Neuronal stem cell (in vitro differentiated cells): ENCODE measurements around the gene C20orf144. TPM values are rescaled to one million over a fixed set of nuclear protein-coding genes. Genes with fewer than 3 reads are reported as not detected.

Source experiments
- DNase-seq: peaks from one replicate; pipeline ENCODE4 v3.0.0-alpha.2; 2013; ENCODE audit warnings: low spot score
- H2AFZ ChIP-seq: one replicate; pipeline ENCODE4 v1.6.1; 2013; ENCODE audit warnings: mild to moderate bottlenecking, low read length, inconsistent platforms
- H2AK5ac ChIP-seq: 2 replicates; pipeline ENCODE4 v1.6.1; 2013; ENCODE audit warnings: low read depth, mild to moderate bottlenecking, inconsistent platforms, low read length, moderate library complexity, mixed read lengths
- H2BK120ac ChIP-seq: 2 replicates; pipeline ENCODE4 v1.6.1; 2013; ENCODE audit warnings: low read depth, mild to moderate bottlenecking, inconsistent platforms, low read length, moderate library complexity, mixed read lengths
- H2BK12ac ChIP-seq: one replicate; pipeline ENCODE4 v1.6.1; 2013; ENCODE audit warnings: low read length, inconsistent platforms
- H2BK15ac ChIP-seq: 2 replicates; pipeline ENCODE4 v1.6.1; 2013; ENCODE audit warnings: mild to moderate bottlenecking, low read length, inconsistent platforms, mixed read lengths
- H2BK5ac ChIP-seq: one replicate; pipeline ENCODE4 v1.6.1; 2013; ENCODE audit warnings: inconsistent platforms, mild to moderate bottlenecking, low read length, moderate library complexity
- H3K14ac ChIP-seq: one replicate; pipeline ENCODE4 v1.6.1; 2013; ENCODE audit warnings: low read length, inconsistent platforms
- H3K18ac ChIP-seq: 2 replicates; pipeline ENCODE4 v1.6.1; 2013; ENCODE audit warnings: low read length, inconsistent platforms
- H3K23ac ChIP-seq: 2 replicates; pipeline ENCODE4 v1.6.1; 2013; ENCODE audit warnings: low read depth, mild to moderate bottlenecking, mixed read lengths, low read length, inconsistent platforms; ENCODE audit not compliant: poor library complexity
- H3K27ac ChIP-seq: replicated peaks from 3 replicates; pipeline ENCODE4 v1.5.1; 2013; ENCODE audit warnings: low read length, inconsistent platforms
- H3K27me3 ChIP-seq, 3 experiments: 2 replicates each; pipeline ENCODE4 v1.6.1; 2013; ENCODE audit warnings: low read length in 3 of 3, mild to moderate bottlenecking in 2 of 3, inconsistent platforms in 1 of 3, low read depth in 1 of 3, mixed read lengths in 1 of 3, moderate library complexity in 1 of 3; ENCODE audit not compliant: control insufficient read depth in 3 of 3, insufficient read depth in 3 of 3
- H3K36me3 ChIP-seq, 2 donors: replicated peaks in 1 of 2; 2 replicates each; pipeline ENCODE4 v1.6.1; 2013; ENCODE audit warnings: low read length in 2 of 2; ENCODE audit not compliant: control insufficient read depth in 2 of 2, insufficient read depth in 2 of 2
- H3K4ac ChIP-seq: 2 replicates; pipeline ENCODE4 v1.6.1; 2013; ENCODE audit warnings: inconsistent platforms, mild to moderate bottlenecking, low read length, moderate library complexity
- H3K4me1 ChIP-seq, 2 donors: 1 replicate in 1 of 2; 2 replicates in 1 of 2; pipeline ENCODE4 v1.6.1; 2013; ENCODE audit warnings: low read length in 2 of 2, low read depth in 1 of 2; ENCODE audit not compliant: control insufficient read depth in 2 of 2, insufficient read depth in 1 of 2
- H3K4me2 ChIP-seq: one replicate; pipeline ENCODE4 v1.6.1; 2013; ENCODE audit warnings: mild to moderate bottlenecking, low read length, inconsistent platforms; ENCODE audit not compliant: insufficient read depth, poor library complexity, severe bottlenecking
- H3K4me3 ChIP-seq, 2 donors: 2 replicates each; pipeline ENCODE4 v1.5.1; 2013; ENCODE audit warnings: low read length in 2 of 2, mild to moderate bottlenecking in 2 of 2, inconsistent platforms in 1 of 2, moderate library complexity in 1 of 2
- H3K79me1 ChIP-seq: one replicate; pipeline ENCODE4 v1.6.1; 2013; ENCODE audit warnings: low read depth, mild to moderate bottlenecking, inconsistent platforms, low read length, moderate library complexity
- H3K9ac ChIP-seq: one replicate; pipeline ENCODE4 v1.6.1; 2013; ENCODE audit warnings: mild to moderate bottlenecking, low read depth, low read length, inconsistent platforms; ENCODE audit not compliant: poor library complexity
- H3K9me3 ChIP-seq, 2 donors: replicated peaks in 1 of 2; 2 replicates each; pipeline versions ENCODE3 to v1.6.1; 2013; ENCODE audit warnings: low read length in 2 of 2, mild to moderate bottlenecking in 2 of 2, inconsistent platforms in 1 of 2, low read depth in 1 of 2, mixed read lengths in 1 of 2, moderate library complexity in 1 of 2; ENCODE audit not compliant: control insufficient read depth in 2 of 2, insufficient read depth in 1 of 2
- H4K8ac ChIP-seq: one replicate; pipeline ENCODE4 v1.6.1; 2013; ENCODE audit warnings: low read depth, mild to moderate bottlenecking, inconsistent platforms, low read length, moderate library complexity
- H4K91ac ChIP-seq: one replicate; pipeline ENCODE4 v1.6.1; 2013; ENCODE audit warnings: low read length, low read depth, mild to moderate bottlenecking, inconsistent platforms; ENCODE audit not compliant: poor library complexity
- WGBS, 2 donors: extraction: QIAGEN DNeasy Blood & Tissue Kit; methylation state at CpG; one replicate each; pipeline ENCODE4 v1.1.7; 2013; ENCODE audit warnings: missing lambda C conversion rate in 2 of 2, mixed read lengths in 1 of 2; ENCODE audit not compliant: insufficient read length in 2 of 2, insufficient replicate concordance in 1 of 2; ENCODE audit errors: extremely low coverage in 2 of 2; 5-methylcytosine and 5-hydroxymethylcytosine counted together
- polyA plus RNA-seq, 2 experiments: library from polyadenylated mRNA; stranded (reverse); fragments of 200-250 nt; gene quantifications; one replicate each; pipeline ENCODE4 v1.2.3, GENCODE V29; 2013

The C20orf144 gene
- 0.07 TPM for polyA plus RNA-seq (2013, experiment 1 of 2)
- 0.11 TPM for polyA plus RNA-seq (2013, experiment 2 of 2)

- Histone ChIP-seq H3K4me2 (peak within 1 kb of the TSS; percentile 86), H2BK15ac (peak within 1 kb of the TSS; percentile 27), H3K18ac (peak within 1 kb of the TSS; percentile 100), H3K23ac (peak within 1 kb of the TSS; percentile 99), H2BK5ac (no peak within 1 kb of the TSS), H2BK120ac (no peak within 1 kb of the TSS), H3K36me3 (peaks cover 3 to 14% of the 10 kb centered on the region in 2 donors), H3K4me3 (peak within 1 kb of the TSS; percentile 56 to 96), H3K14ac (peak within 1 kb of the TSS; percentile 98), H3K9me3 (no peaks in the 10 kb centered on the region), H3K27me3 (no peaks in the 10 kb centered on the region), H2AK5ac (peak within 1 kb of the TSS; percentile 29), H2AFZ (peak within 1 kb of the TSS; percentile 85), H3K4ac (no peak within 1 kb of the TSS), H2BK12ac (no peak within 1 kb of the TSS), H4K91ac (no peak within 1 kb of the TSS), H4K8ac (no peak within 1 kb of the TSS), H3K9ac (peak within 1 kb of the TSS; percentile 99), H3K27ac (no peak within 1 kb of the TSS), H3K79me1 (peaks cover 3% of the 10 kb centered on the region), H3K4me1 (peaks cover 5 to 9% of the 10 kb centered on the region in 2 donors)
- WGBS, 2 donors = no CpG with 5 or more reads among the region's 10 CpGs
- DNase-seq = no peak
Observed at GRCh38 chr20:33662172-33662571, at the start of gene C20orf144. Gene C20orf144, plus strand, starts transcription at chr20:33662327. Its CDS starts 19 bp downstream, at chr20:33662346.

DNA sequence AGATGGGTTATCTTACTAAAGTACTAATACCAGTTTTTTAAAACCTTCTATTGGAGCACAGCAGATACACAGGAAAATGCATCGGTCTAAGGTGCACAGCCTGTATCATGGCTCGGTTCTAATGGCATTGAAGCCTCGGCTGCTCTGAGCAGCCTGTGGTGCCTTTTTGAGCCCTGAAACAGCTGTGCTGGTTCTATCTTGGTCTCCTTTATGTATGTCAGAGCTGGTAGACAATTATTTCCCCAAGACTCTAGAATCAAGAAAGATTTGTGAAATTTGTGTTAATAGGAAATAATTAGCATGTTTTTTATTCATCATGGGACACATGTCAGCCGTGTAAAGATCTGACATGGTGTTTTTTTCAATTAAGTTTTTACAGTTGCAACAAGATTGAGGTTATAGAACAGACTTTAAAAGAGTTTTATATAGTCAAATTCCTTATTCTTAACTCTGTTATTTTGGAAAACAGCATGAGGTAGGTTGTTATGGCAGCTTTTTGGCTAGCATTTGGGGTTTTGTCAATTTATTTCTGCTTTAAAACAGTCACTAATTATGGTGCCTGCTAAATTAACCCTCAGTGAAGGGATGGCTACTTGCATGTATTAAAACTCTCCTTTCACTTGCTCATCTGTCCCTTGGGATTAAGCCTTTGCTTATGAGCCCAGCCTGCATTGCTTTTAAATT is 40.3 kb upstream of the C20orf144 start:
- WGBS, 2 donors = no CpG with 5 or more reads among the region's 4 CpGs
- Histone ChIP-seq H3K4me3 (no peak overlapping the region), H4K91ac (no peak overlapping the region), H3K79me1 (no peaks in the 10 kb centered on the region), H2AK5ac (no peak overlapping the region), H3K9me3 (peaks cover 0 to 2% of the 10 kb centered on the region in 2 donors), H3K27ac (no peak overlapping the region), H3K14ac (no peak overlapping the region), H2BK5ac (no peak overlapping the region), H3K18ac (no peak overlapping the region), H2BK12ac (no peak overlapping the region), H3K4ac (no peak overlapping the region), H2BK15ac (no peak overlapping the region), H3K4me2 (no peak overlapping the region), H3K4me1 (peaks cover 0 to 3% of the 10 kb centered on the region in 2 donors), H3K36me3 (peaks cover 11 to 56% of the 10 kb centered on the region in 2 donors), H2AFZ (no peak overlapping the region), H3K27me3 (no peaks in the 10 kb centered on the region), H3K23ac (no peak overlapping the region), H4K8ac (no peak overlapping the region), H3K9ac (no peak overlapping the region), H2BK120ac (no peak overlapping the region)
- DNase-seq = no peak

DNA sequence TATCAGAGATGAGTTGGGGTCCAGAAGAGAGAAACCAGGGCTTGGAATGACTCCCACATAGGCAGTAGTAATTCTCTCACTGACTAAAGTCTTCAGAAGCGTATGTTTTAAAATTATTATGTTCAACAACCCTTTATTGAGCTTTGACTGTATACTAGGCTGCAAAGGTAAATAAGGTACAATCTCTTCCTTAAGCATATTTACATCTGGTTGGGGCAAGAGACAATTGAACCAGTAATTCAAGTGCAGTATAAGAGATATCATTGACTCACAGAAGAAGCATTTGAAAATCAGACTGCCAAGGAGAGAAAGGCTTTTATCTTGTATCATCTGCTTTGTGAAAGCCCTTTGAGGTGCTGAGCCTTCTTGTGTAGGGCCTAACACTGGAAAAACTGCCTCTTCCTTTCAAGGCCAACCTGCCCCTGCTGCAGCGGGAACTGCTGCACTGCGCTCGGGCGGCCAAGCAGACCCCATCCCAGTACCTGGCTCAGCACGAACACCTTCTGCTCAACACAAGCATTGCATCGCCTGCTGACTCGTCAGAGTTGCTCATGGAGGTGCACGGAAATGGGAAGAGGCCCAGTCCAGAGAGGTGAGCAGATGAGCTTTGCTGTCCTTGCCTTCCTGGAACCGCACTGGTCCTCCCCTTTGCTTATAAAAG is 39.3 kb upstream of the C20orf144 start:
- peak overlapping the region; percentile 50 for H3K9ac ChIP-seq
- H4K8ac ChIP-seq = no peak overlapping the region
- H3K4me1 ChIP-seq = peaks cover 0 to 3% of the 10 kb centered on the region in 2 donors
- no peak overlapping the region for H3K4me2 ChIP-seq
- peaks cover 0 to 2% of the 10 kb centered on the region in 2 donors for H3K9me3 ChIP-seq
- no peak overlapping the region for H3K18ac ChIP-seq
- H3K27ac ChIP-seq = no peak overlapping the region
- no CpG with 5 or more reads among the region's 10 CpGs for WGBS, 2 donors
- H4K91ac ChIP-seq = no peak overlapping the region
- peaks cover 11 to 60% of the 10 kb centered on the region in 2 donors for H3K36me3 ChIP-seq
- no peak overlapping the region for H2BK5ac ChIP-seq
- H2BK15ac ChIP-seq = no peak overlapping the region
- no peak overlapping the region for H3K4me3 ChIP-seq
- no peaks in the 10 kb centered on the region for H3K79me1 ChIP-seq
- no peak overlapping the region for H3K14ac ChIP-seq
- DNase-seq = no peak
- H2AFZ ChIP-seq = no peak overlapping the region
- H3K23ac ChIP-seq = no peak overlapping the region
- H2BK120ac ChIP-seq = no peak overlapping the region
- H2AK5ac ChIP-seq = no peak overlapping the region
- H3K4ac ChIP-seq = no peak overlapping the region
- H3K27me3 ChIP-seq = no peaks in the 10 kb centered on the region
- H2BK12ac ChIP-seq = no peak overlapping the region

GRCh38 chr20:33624399-33624798 is 37.7 kb upstream of the C20orf144 start:
- peak overlapping the region; percentile 47 for H3K14ac ChIP-seq
- H3K18ac ChIP-seq = no peak overlapping the region
- H3K9ac ChIP-seq = no peak overlapping the region
- H2AFZ ChIP-seq = no peak overlapping the region
- no peak overlapping the region for H4K91ac ChIP-seq
- no peak overlapping the region for H3K23ac ChIP-seq
- H2BK15ac ChIP-seq = no peak overlapping the region
- H3K36me3 ChIP-seq = peaks cover 11 to 66% of the 10 kb centered on the region in 2 donors
- H3K4ac ChIP-seq = no peak overlapping the region
- WGBS, 2 donors = no CpG with 5 or more reads among the region's 3 CpGs
- no peak overlapping the region for H2BK12ac ChIP-seq
- peaks cover 0 to 2% of the 10 kb centered on the region in 2 donors for H3K9me3 ChIP-seq
- no peak overlapping the region for H3K27ac ChIP-seq
- no peak for DNase-seq
- H4K8ac ChIP-seq = peak overlapping the region; percentile 65
- no peak overlapping the region for H2BK5ac ChIP-seq
- H2AK5ac ChIP-seq = no peak overlapping the region
- no peaks in the 10 kb centered on the region for H3K27me3 ChIP-seq
- no peak overlapping the region for H3K4me3 ChIP-seq
- H3K4me2 ChIP-seq = no peak overlapping the region
- H3K79me1 ChIP-seq = no peaks in the 10 kb centered on the region
- H2BK120ac ChIP-seq = no peak overlapping the region
- peaks cover 0 to 3% of the 10 kb centered on the region in 2 donors for H3K4me1 ChIP-seq
